Measurements from ENCODE around the gene SEMA6C.
"Not testable (repeated sequence)": the region's sequence is repeated elsewhere in the genome, so short reads cannot be mapped to it uniquely, and the experiment has no call there.

The SEMA6C gene, protein sequence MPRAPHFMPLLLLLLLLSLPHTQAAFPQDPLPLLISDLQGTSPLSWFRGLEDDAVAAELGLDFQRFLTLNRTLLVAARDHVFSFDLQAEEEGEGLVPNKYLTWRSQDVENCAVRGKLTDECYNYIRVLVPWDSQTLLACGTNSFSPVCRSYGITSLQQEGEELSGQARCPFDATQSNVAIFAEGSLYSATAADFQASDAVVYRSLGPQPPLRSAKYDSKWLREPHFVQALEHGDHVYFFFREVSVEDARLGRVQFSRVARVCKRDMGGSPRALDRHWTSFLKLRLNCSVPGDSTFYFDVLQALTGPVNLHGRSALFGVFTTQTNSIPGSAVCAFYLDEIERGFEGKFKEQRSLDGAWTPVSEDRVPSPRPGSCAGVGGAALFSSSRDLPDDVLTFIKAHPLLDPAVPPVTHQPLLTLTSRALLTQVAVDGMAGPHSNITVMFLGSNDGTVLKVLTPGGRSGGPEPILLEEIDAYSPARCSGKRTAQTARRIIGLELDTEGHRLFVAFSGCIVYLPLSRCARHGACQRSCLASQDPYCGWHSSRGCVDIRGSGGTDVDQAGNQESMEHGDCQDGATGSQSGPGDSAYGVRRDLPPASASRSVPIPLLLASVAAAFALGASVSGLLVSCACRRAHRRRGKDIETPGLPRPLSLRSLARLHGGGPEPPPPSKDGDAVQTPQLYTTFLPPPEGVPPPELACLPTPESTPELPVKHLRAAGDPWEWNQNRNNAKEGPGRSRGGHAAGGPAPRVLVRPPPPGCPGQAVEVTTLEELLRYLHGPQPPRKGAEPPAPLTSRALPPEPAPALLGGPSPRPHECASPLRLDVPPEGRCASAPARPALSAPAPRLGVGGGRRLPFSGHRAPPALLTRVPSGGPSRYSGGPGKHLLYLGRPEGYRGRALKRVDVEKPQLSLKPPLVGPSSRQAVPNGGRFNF

DNA sequence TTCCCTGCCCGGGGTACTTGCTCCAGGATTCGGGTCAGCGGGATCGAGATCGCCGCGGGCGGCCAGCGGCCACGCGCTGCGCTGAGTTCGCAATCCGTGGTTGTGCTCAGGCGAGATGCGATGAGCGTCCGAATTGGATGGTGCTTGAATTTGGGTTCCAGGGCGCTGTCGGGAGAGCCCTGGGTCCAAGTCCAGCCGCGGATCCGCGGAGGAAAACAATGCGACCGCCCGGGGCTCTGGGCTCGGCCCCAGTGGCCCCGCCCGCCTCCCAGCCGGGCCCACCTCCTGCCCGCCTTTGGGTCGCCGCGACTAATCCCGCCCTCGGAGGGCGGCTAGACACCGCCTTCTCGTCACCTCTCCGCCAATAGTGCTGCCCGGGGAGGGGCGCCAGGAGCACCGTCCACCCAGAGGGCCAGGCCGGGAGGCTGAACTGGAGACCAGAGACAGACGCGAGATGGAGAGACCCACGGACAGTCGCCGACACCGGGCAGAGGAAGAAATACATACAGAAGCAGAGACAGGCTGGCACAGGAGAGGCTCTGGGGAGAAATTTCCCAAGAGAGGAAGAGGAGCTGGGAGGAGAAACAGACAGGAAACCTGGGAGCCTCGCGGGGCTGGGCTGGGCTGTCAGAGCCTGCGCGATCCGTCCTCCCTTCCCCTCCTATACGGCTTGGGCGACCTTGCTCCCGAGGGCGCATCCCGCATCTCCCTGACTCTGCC, at the start of gene SEMA6C:
TSS of gene SEMA6C (minus strand) at position 220 of the 720 bp plus-strand sequence. CDS start 4,010 bp downstream, outside the sequence.
- DNase-seq (ENCODE audit: low read depth, low spot score), result peak; percentile 95

DNA sequence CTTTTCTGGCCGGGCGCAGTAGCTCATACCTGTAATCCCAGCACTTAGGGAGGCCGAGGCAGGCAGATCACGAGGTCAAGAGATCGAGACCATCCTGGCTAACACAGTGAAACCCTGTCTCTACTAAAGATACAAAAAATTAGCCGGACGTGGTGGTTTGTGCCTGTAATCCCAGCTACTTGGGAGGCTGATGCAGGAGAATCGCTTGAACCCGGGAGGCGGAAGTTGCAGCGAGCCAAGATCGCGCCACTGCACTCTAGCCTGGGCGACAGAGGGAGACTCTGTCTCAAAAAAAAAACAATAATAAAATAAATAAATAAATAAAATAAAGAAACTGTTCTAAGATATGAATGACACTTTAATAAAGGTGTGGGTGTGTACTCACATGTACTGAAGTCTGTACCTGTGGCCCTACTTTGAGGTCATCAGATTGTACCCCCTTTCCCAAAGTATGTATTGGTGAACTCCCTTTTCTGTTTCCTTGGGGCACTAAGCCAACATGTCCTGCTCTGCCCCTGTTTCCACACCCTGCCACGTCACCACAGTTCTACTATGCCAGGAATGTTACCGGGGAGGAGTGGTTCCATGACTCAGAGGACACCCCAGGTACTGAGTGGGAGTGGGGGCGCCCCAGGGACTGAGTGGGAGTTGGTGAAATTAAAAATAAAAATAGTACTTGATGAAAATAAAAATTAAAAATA, 48.6 kb upstream of the SEMA6C start:
- DNase-seq (ENCODE audit: low read depth, low spot score), result peak; percentile 39

DNA sequence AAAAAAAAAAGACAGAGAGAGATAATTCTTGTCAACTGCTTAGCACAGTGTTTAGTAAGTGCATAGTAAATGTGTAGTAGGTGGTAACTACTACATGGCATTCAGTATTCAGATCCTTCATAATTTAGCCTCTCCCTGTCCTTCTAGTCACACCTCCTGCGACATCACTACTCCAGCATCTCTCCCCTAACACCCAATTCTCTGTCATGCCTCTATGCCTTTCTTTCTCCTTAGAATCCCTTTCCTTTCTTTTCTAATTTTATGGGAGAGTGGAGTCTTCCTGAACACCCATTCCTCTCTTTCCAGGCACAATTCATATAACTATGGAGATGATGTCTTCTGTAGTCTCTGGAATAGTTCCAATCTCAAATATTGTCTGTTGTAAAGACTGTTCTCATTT, 47.4 kb upstream of the SEMA6C start:
- no peak for DNase-seq (ENCODE audit: low read depth, low spot score)

DNA sequence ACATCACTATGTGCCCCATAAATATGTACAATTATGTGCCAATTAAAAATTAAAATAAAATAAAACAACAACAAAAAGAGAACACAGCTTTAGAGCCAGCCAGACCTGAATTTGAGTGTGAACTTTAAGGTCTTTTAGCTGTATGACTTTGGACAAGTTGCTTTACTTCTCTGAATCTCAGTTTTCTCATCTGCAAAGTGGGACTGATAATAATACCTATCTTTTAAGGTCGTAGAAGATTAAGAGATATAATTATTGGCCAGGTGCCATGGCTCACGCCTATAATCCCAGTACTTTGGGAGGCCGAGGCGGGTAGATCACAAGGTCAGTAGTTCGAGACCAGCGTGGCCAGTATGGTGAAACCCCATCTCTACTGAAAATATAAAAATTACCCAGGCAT, 46.9 kb upstream of the SEMA6C start:
- no peak for DNase-seq (ENCODE audit: low read depth, low spot score)

DNA sequence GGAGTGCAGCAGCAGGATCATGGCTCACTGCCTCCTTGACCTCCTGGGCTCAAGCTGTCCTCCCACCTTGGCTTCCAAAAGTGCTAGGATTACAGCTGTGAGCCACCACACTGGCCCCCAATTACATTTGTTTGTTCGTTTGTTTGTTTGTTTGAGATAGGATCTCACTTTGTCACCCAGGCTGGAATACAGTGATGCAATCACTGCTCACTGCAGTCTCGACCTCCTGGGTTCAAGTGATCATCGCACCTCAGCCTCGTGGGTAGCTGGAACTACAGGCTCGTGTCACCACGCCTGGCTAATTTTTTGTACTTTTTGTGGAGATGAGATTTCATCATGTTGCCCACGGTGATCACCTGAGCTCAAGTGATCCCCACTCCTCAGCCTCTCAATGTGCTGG, 45.6 kb upstream of the SEMA6C start:
- no peak for DNase-seq (ENCODE audit: low read depth, low spot score)

DNA sequence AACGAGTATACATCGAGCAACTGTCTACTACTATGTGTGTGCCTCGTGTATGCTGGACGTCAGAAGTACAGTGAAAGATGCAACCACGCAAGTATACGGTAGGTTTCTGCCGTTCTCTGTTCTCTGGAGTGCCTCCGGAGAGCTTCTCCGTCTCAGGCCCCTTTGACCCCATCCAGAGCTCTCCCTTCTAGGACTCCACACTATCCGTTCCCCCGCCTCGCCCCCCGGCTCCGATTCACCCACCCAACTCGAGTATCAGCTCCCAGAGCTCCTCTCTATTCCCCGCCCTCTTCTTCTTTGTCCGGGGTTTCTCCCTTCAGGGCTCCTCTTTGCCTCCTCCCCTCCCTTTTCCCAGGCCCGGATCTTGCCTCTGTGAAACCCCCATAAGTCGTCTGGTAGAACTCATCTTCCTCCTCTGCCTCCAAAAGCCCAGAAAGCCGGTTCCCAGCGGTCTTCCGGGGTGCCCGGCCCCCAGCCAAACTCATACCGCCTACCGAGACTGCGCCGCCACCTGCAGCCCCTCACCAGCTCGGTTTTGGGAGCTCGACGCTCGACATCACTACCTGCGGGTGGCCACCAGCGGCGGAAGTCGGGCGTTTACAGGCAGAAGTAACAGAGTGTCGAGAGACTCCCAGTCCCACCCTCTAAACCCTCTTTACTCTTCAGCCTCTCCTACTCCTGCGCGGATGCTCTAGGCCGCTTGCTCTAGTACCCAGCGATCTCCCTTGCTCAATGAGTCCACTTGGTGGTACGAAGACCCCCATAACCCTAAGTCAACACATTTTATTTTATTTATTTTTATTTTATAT, 43.4 kb upstream of the SEMA6C start, which contains the start of gene VPS72:
TSS of gene VPS72 (minus strand) at position 561 of the 809 bp plus-strand sequence. CDS start at position 485, 76 bp downstream.
- peak; percentile 95 for DNase-seq (ENCODE audit: low read depth, low spot score)

DNA sequence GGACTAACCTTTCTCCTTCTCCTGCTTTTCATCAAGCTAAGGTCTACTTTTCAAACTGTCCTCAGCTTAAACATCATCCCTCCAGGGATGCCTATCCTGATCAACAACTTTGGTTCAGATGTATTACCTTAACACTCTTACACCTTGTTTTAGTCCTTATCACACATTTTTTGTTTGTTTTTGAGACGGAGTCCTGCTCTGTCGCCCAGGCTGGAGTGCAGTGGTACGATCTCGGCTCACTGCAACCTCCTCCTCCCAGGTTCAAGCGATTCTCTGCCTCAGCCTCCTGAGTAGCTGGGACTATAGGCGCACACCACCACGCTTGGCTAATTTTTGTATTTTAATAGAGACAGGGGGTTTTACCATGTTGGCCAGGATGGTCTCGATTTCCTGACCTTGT, 42.2 kb upstream of the SEMA6C start:
- not testable (repeated sequence) for DNase-seq (ENCODE audit: low read depth, low spot score)

DNA sequence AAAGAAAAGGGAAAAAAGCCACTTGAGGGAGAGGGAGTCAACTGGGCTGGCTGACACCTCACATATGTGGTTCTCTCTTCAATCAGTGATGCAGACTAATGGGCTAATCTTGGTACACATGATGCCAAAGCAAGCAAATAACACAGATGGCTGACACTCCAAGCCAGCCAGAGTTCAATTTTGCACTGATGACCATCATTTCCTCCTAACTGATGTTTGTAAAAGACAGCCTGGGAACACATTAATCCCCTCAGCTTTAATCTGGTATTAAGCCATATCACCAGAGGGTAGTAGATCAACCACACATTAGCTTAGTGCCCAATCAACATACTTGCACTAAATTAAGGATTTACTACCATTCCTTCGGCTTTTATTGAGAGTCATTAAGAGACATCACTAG, 40.8 kb upstream of the SEMA6C start:
- no peak for DNase-seq (ENCODE audit: low read depth, low spot score)

DNA sequence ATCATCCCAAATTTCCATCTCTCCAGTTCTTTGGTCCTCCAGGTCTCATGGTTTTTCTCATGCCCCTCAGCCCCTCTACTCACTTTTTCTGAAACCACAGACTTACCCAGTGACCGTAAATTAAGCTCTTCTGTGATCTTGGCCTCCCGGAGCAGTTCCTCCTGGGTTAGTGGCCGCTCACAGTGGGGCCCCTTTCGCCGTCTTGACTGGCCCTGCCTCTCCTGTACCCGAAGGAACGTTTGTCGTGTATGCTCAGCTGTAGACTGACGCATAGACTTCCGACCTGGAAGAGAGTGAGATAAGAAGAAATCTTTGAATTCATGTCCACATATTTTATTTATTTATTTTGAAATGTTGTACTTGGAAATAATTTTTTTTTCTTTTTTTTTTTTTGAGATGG, 37.8 kb upstream of the SEMA6C start:
- DNase-seq (ENCODE audit: low read depth, low spot score), result no peak

DNA sequence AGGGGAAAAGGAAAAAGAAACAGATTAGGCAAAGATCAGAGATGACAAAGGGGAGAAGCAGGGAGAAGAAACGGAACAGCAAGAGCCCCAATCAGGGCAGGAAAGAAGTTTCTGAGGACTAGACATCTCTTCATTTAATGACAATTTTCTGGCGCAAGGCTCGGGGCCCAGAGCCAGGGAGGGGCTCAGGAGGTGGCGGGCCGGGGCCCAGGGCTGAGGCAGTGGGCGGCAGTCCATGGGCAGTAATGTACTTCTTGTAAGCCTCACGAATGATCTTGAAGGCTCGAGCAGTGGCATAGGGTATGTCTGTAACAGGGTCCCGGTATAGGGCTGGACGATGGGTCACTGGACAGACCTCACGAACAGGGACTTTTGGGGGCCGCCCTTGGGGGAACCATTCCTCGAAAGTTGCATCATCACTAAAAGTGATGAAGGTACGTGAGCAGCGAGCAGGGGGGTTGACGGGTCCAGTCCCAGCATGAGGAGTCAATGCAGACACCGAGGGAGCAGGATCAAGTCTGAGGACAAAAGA, 30.1 kb upstream of the SEMA6C start:
- no peak for DNase-seq (ENCODE audit: low read depth, low spot score)

DNA sequence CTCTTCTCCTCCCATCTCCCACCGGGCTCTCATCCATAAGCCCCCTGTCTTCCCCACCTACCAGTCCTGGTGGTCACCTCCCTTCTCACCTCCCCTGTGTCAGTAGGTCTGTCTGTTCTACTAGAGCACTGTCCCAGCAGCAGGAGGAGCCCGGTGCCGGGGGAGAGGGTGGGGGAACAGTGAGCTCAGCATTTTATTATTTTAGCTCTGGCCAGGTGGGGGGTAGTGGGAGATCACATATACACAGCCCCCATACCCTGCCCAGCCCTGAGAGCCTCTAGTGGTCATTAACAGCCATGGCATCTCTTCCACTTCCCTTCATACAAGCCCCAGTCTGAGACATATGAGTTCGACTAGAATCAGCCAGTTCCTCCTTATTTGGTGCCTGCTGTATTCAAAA, 29.4 kb upstream of the SEMA6C start, which contains the start of gene TMOD4:
TSS of gene TMOD4 (minus strand) at position 119 of the 400 bp plus-strand sequence. CDS start 1,106 bp downstream, outside the sequence.
- peak; percentile 26 for DNase-seq (ENCODE audit: low read depth, low spot score)

DNA sequence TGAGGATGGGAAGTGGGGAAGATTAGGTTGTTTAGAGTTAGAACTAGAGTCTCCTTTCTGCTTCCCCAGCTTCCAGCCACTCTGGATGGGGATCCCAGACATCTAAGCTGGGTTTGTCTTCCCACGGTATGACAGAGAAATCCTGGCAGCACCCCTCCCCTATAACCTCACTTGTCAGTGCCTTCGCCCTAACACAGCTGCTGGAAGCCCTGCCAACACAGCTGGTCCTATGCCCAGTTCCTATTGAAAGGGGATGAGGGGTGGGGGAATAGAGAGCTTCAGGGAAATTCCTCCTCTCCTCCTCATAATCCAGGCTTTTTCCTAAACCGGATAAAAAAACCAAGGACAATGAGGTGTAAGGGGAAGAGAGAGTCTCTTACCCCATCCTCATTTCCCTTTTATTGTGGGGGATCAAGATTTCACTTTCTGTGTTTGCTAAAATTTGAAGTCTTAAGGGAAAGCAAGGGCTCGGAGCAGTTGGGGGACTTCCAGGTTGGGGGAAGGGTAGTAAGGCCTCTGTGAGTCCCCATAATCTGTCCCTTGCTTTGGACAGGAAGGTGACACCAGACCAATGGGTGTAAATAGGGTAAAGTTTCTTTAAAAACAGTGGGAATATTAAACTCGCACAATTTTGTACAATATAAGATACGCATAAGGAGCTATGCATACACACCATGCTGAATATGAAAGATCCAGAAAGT, 28.8 kb upstream of the SEMA6C start:
- no peak for DNase-seq (ENCODE audit: low read depth, low spot score)

DNA sequence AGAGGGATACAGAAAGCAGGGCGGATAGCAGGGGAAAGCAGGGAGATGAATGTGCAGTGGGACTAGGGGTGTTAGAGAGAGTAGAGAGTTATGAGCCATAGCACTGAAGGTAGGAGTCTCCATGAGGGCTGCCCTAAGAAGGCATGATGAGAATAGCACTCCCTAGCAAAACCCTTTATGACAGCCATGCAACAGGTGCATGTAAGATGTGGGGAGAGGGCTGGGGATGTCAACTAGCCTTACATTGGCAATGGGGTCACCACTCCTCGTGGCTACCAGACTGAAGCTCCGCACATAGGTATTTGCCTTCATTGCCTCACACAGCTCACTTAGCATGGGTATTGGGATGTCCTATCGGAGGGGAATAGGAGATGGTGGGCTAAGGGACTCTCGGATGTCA, 24.8 kb upstream of the SEMA6C start:
- DNase-seq (ENCODE audit: low read depth, low spot score), result no peak

DNA sequence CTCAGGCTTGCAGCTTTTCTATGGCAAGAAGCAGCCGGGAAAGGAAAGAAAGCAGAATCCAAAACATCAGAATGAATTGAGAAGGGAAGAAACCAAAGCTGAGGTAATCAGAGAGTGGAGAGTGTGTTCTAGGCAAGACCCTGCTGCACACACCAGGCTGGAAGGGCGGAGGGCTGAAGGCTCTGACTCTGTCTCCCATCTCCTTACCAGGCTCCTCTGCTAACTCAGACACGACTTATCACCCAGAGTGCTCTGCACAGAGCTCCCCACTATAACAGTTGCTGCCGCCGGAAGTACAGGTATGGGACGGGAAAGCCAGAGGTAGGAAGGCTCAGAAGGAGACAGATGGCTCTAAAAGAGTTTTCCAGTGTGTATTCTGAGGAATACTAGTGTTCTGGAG, 20.7 kb upstream of the SEMA6C start:
- no peak for DNase-seq (ENCODE audit: low read depth, low spot score)

DNA sequence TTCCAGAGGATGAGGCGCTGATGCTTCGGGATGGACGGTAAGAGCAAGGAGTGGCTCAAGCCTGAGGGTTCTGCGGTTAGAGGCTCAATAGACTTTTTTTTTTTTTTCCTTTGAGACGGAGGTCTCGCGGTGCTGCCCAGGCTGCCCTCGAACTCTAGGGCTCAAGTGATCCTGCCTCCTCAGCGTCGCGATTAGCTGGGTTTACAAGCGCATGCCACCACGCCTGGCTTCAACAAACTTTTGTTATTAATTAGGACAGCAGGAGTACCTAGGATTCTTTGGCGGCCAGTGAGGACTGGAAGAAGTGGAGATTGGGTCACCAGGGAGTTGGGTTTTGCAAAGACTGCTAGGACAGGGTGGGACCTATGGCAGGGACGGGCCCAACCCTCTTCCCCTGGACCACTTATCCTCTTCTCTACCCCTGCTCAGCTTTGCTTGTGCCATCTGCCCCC, 20.1 kb upstream of the SEMA6C start:
- peak; percentile 77 for DNase-seq (ENCODE audit: low read depth, low spot score)

DNA sequence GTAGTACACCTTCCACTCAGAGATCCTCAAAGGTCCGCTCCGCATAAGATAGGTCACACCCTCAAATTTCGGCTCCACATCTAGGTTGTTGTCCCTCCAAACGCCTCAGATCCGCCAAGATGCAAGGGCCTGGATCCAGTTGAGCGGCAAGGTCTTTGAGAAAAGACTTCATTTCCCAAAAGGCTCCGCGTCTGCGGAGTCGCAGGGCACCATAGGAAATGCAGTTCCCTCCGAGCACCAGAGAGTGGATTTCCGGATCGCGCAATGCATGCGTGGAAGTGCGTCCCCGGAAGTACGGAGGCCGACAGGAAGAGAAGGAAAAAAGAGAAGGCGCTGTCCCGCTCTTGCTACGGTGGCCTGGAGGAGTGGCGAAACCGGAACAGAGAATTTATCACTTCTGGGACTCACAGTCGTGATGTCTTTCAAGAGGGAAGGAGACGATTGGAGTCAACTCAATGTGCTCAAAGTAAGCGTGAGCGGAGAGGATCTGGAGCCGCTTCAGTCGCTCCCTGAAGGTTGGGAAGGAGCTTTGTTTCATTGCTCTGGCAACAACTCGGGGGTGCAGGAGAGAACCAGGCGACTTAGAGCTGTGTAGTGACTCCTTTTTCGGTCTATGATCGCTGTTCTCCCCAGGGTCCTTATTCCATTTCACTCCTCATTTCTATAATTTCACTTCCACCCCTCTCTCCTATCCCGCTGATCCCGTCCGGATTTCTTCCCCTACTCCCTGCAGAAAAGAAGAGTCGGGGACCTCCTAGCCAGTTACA, 19.5 kb upstream of the SEMA6C start, which contains the start of the genes LYSMD1 and SCNM1:
TSS of gene LYSMD1 (minus strand) at position 165 of the 767 bp plus-strand sequence. CDS start 644 bp downstream, outside the sequence.
TSS of gene SCNM1 (plus strand) at position 407 of the 767 bp plus-strand sequence. CDS start at position 416, 9 bp downstream.
- DNase-seq (ENCODE audit: low read depth, low spot score), result peak; percentile 98

DNA sequence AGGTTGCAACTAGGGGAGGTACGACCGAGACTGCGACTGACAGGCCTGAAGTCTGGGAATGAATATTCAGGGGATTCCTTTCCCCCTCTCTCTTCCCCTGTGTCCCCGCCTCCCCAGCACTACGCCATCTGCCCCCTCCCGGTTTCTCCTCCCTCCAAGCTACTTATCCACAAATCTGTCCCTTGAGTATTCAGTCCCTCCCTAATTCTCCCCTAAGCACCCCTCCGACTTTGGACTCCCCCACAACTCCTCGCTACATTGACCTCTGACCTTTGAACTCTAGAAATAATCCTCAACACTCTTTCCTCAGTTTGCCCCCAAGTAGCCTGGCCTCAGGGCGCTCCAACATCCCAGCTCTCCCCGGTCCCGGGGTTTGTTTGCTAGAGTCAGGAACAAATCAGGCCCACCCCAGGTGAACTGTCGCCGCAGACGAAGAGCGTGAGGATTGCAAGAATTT, 18.9 kb upstream of the SEMA6C start:
- DNase-seq (ENCODE audit: low read depth, low spot score), result no peak

DNA sequence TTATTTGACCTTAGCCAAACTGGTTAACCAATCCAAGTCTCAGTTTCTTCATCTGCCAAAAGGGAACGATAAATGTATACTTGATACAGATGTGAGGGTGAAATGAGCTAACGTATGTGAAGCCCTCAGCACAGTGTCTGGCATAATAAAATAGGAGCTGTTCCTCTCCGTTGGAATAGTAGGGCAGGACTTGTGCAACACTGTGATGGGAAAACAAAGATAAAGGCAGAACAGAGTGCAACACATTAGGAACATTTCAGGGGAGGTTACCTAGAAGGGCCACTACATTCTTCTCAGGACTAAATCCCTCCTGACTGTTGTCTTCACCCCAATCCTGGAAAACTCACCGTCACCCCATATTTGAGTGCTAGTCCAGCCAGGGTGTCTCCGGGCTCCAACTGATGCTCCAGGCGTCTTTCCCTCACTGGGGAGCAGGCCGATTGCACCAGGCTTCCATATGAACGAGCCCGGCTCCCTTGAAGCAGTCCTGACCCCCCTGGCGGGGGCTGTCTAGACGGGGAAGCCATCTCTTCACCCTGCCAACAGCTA, 18.4 kb upstream of the SEMA6C start:
- DNase-seq (ENCODE audit: low read depth, low spot score), result no peak

Measured in ELF-1 (cell line).